H1 (cell line): ENCODE results near the gene PHKG2. TPM values are rescaled to one million over a fixed set of nuclear protein-coding genes. Genes with fewer than 3 reads are reported as not detected.

Source experiments
- CTCF ChIA-PET: fragments of 300-600 bp; sonication (Branson Sonifier 250); formaldehyde crosslinking; loops from one replicate; lab custom pipeline; 2021; ENCODE audit not compliant: partially characterized antibody; lab: Charles Lee
- POLR2A ChIA-PET: fragments of 300-600 bp; sonication (Branson Sonifier 250); formaldehyde crosslinking; loops from one replicate; lab custom pipeline; 2021; ENCODE audit warnings: inconsistent platforms; ENCODE audit not compliant: partially characterized antibody; lab: Charles Lee
- DNase-seq, 2 experiments: peaks; one replicate each; pipeline versions ENCODE4 v3.0.0 to v3.0.0-alpha.2; 2010 to 2022; ENCODE audit warnings: low spot score in 2 of 2, low read depth in 1 of 2, mixed read lengths in 1 of 2
- FAIRE-seq: peaks from 2 replicates; lab custom pipeline; 2011; peaks lifted over from hg19 to GRCh38; lab: Jason Lieb, UNC
- H2AFZ ChIP-seq: 2 replicates; pipeline ENCODE4 v1.8.1; 2012; ENCODE audit warnings: low read length, inconsistent platforms
- H2AK5ac ChIP-seq: 2 replicates; pipeline ENCODE4 v1.6.1; 2013; ENCODE audit warnings: low read depth, low read length
- H2BK120ac ChIP-seq: replicated peaks from 2 replicates; pipeline ENCODE3; 2013; ENCODE audit warnings: low read depth, low read length, inconsistent platforms
- H2BK12ac ChIP-seq: 2 replicates; pipeline ENCODE4 v1.6.1; 2013; ENCODE audit warnings: low read depth, low read length
- H2BK15ac ChIP-seq: 2 replicates; pipeline ENCODE4 v1.6.1; 2013; ENCODE audit warnings: low read length
- H2BK20ac ChIP-seq: 2 replicates; pipeline ENCODE4 v1.6.1; 2013; ENCODE audit warnings: low read length
- H2BK5ac ChIP-seq: 2 replicates; pipeline ENCODE4 v1.6.1; 2013; ENCODE audit warnings: low read depth, low read length
- H3K14ac ChIP-seq: 2 replicates; pipeline ENCODE4 v1.6.1; 2013; ENCODE audit warnings: inconsistent platforms; ENCODE audit not compliant: insufficient read length
- H3K18ac ChIP-seq: 2 replicates; pipeline ENCODE4 v1.6.1; 2013; ENCODE audit warnings: low read length; ENCODE audit errors: extremely low read depth
- H3K23ac ChIP-seq: 2 replicates; pipeline ENCODE4 v1.6.1; 2013; ENCODE audit warnings: inconsistent platforms; ENCODE audit not compliant: insufficient read length
- H3K23me2 ChIP-seq: 2 replicates; pipeline ENCODE4 v1.6.1; 2013; ENCODE audit warnings: low read depth, low read length
- H3K27ac ChIP-seq: 2 replicates; pipeline ENCODE4 v1.6.1; 2011; ENCODE audit warnings: low read depth, low read length, inconsistent platforms
- H3K27me3 ChIP-seq, 4 experiments: replicated peaks in 1 of 4; 1 replicate in 1 of 4; 2 replicates in 3 of 4; pipeline versions ENCODE4 v1.6.1 to v1.8.1; 2011 to 2013; ENCODE audit warnings: low read length in 3 of 4, mild to moderate bottlenecking in 3 of 4, inconsistent platforms in 2 of 4, mixed read lengths in 2 of 4, moderate library complexity in 1 of 4; ENCODE audit not compliant: control insufficient read depth in 3 of 4, insufficient read depth in 3 of 4; ENCODE audit errors: extremely low read depth in 1 of 4
- H3K36me3 ChIP-seq, 4 experiments: 2 replicates each; pipeline versions ENCODE4 v1.6.1 to v1.8.1; 2011 to 2013; ENCODE audit warnings: mild to moderate bottlenecking in 4 of 4, low read length in 3 of 4, moderate library complexity in 2 of 4, control low read depth in 1 of 4, inconsistent platforms in 1 of 4; ENCODE audit not compliant: insufficient read depth in 4 of 4, control insufficient read depth in 2 of 4
- H3K4ac ChIP-seq: replicated peaks from 2 replicates; pipeline ENCODE3; 2013; ENCODE audit warnings: low read length, low read depth, mixed read lengths, inconsistent platforms; ENCODE audit not compliant: insufficient read length
- H3K4me1 ChIP-seq, 4 experiments: replicated peaks in 1 of 4; 1 replicate in 1 of 4; 2 replicates in 3 of 4; pipeline versions ENCODE4 v1.6.1 to v1.8.1; 2011 to 2013; ENCODE audit warnings: low read length in 3 of 4, inconsistent platforms in 2 of 4, mixed read lengths in 1 of 4; ENCODE audit not compliant: insufficient read depth in 4 of 4, control insufficient read depth in 3 of 4
- H3K4me2 ChIP-seq, 2 experiments: 2 replicates each; pipeline versions ENCODE4 v1.6.1 to v1.8.1; 2011 to 2013; ENCODE audit warnings: low read depth in 2 of 2, low read length in 2 of 2, control low read depth in 1 of 2, inconsistent platforms in 1 of 2, mild to moderate bottlenecking in 1 of 2; ENCODE audit not compliant: insufficient read depth in 1 of 2
- H3K4me3 ChIP-seq, 4 experiments: fragments of 200-600, 300-600 bp in 1 of 4; sonication (generic), shearing (Covaris generic), sonication (Bioruptor Twin) in 1 of 4; 2 replicates each; pipeline versions ENCODE4 v1.5.1 to v1.8.1; 2011 to 2016; ENCODE audit warnings: low read length in 4 of 4, low read depth in 3 of 4, control low read depth in 2 of 4, inconsistent platforms in 2 of 4, mild to moderate bottlenecking in 2 of 4, mixed read lengths in 1 of 4, moderate library complexity in 1 of 4; ENCODE audit not compliant: insufficient read depth in 2 of 4; ENCODE audit errors: extremely low read depth in 1 of 4
- H3K56ac ChIP-seq: replicated peaks from 2 replicates; pipeline ENCODE3; 2013; ENCODE audit warnings: low read depth, mild to moderate bottlenecking, mixed read lengths, low read length, inconsistent platforms; ENCODE audit not compliant: insufficient read length
- H3K79me1 ChIP-seq: 2 replicates; pipeline ENCODE4 v1.6.1; 2013; ENCODE audit warnings: low read depth, low read length, control low read depth
- H3K79me2 ChIP-seq, 2 experiments: 2 replicates each; pipeline versions ENCODE4 v1.6.1 to v1.8.1; 2012 to 2013; ENCODE audit warnings: low read length in 2 of 2, mild to moderate bottlenecking in 2 of 2, inconsistent platforms in 1 of 2; ENCODE audit not compliant: insufficient read depth in 2 of 2, control insufficient read depth in 1 of 2
- H3K9ac ChIP-seq, 4 experiments: replicated peaks in 1 of 4; 1 replicate in 1 of 4; 2 replicates in 3 of 4; pipeline versions ENCODE4 v1.6.1 to v1.8.1; 2011 to 2013; ENCODE audit warnings: low read depth in 3 of 4, low read length in 3 of 4, control low read depth in 2 of 4, mild to moderate bottlenecking in 2 of 4, moderate library complexity in 2 of 4, inconsistent platforms in 1 of 4; ENCODE audit errors: extremely low read depth in 1 of 4
- H3K9me3 ChIP-seq, 2 experiments: 2 replicates each; pipeline versions ENCODE4 v1.6.1 to v1.8.1; 2012 to 2013; ENCODE audit warnings: mild to moderate bottlenecking in 2 of 2, moderate library complexity in 2 of 2, control low read depth in 1 of 2, inconsistent platforms in 1 of 2, low read depth in 1 of 2, low read length in 1 of 2, mixed read lengths in 1 of 2; ENCODE audit not compliant: insufficient read depth in 2 of 2
- H4K20me1 ChIP-seq, 2 experiments: replicated peaks in 1 of 2; 2 replicates each; pipeline versions ENCODE3 to v1.8.1; 2011 to 2013; ENCODE audit warnings: inconsistent platforms in 2 of 2, low read length in 2 of 2, mild to moderate bottlenecking in 1 of 2; ENCODE audit not compliant: insufficient read depth in 2 of 2, control insufficient read depth in 1 of 2
- H4K5ac ChIP-seq: 2 replicates; pipeline ENCODE4 v1.6.1; 2013; ENCODE audit warnings: low read length, low read depth, mixed read lengths, inconsistent platforms; ENCODE audit not compliant: insufficient read length
- H4K8ac ChIP-seq: 2 replicates; pipeline ENCODE4 v1.8.0; 2013; ENCODE audit warnings: mild to moderate bottlenecking, moderate library complexity, low read length, inconsistent platforms; ENCODE audit not compliant: insufficient read depth; ENCODE audit errors: extremely low read depth
- H4K91ac ChIP-seq: replicated peaks from 2 replicates; pipeline ENCODE3; 2013; ENCODE audit warnings: low read length, mixed read lengths, inconsistent platforms; ENCODE audit not compliant: insufficient read length
- CBX8 ChIP-seq: fragments of 300-800, 300-1000 bp; sonication (generic); IDR thresholded peaks from 2 replicates; pipeline ENCODE4 v1.7.1; 2016; ENCODE audit warnings: low read depth, low read length, borderline replicate concordance
- FOSL1 ChIP-seq: IDR thresholded peaks from 2 replicates; pipeline ENCODE4 v1.6.1; 2011; ENCODE audit warnings: mild to moderate bottlenecking, low read depth, low read length, moderate library complexity; ENCODE audit not compliant: insufficient read depth
- HDAC6 ChIP-seq: IDR thresholded peaks from one replicate; pipeline ENCODE4 v1.7.1; 2012; ENCODE audit warnings: low read depth, mild to moderate bottlenecking, inconsistent platforms, low read length, moderate library complexity
- KDM5A ChIP-seq: fragments of 200-600 bp; IDR thresholded peaks from 2 replicates; pipeline ENCODE4 v1.7.1; 2012; ENCODE audit warnings: mild to moderate bottlenecking, low read length, inconsistent platforms, mixed read lengths
- NANOG ChIP-seq: IDR thresholded peaks from 2 replicates; pipeline ENCODE4 v1.6.1; 2011; ENCODE audit warnings: low read length, low read depth, mild to moderate bottlenecking, inconsistent platforms; ENCODE audit not compliant: insufficient read depth, poor library complexity, severe bottlenecking
- RXRA ChIP-seq: IDR thresholded peaks from 2 replicates; pipeline ENCODE4 v1.6.1; 2011; ENCODE audit warnings: low read depth, mild to moderate bottlenecking, low read length, moderate library complexity; ENCODE audit not compliant: insufficient read depth
- WGBS, 2 experiments: shearing (Covaris generic) in 1 of 2; methylation state at CpG; one replicate each; pipeline versions ENCODE4 v1.1.6 to v1.1.7; 2013 to 2015; ENCODE audit warnings: low lambda C conversion rate in 2 of 2, mixed read lengths in 2 of 2, inconsistent platforms in 1 of 2, low coverage in 1 of 2, missing lambda C conversion rate in 1 of 2; ENCODE audit not compliant: insufficient replicate concordance in 2 of 2, insufficient coverage in 1 of 2, insufficient read length in 1 of 2; ENCODE audit errors: extremely low coverage in 1 of 2, missing lambda C conversion rate in 1 of 2; 5-methylcytosine and 5-hydroxymethylcytosine counted together
- polyA plus RNA-seq, 7 experiments: library from polyadenylated mRNA; depleted of rRNA in 3 of 7; stranded (reverse) in 5 of 7; unstranded in 2 of 7; fragments of >200 nt in 5 of 7; fragments of 200-250 nt in 2 of 7; gene quantifications; 1 replicate in 5 of 7; 2 replicates in 1 of 7; 4 replicates in 1 of 7; pipeline versions ENCODE4 v1.2.1 to v1.2.3, GENCODE V29; 2011 to 2013; ENCODE audit warnings: missing spikeins in 2 of 7, mixed read lengths in 2 of 7
- total RNA-seq: library from RNA; stranded (reverse); fragmentation: NEBNext Ultra II Directional; extraction: Animal tissue kit (Norgen Biotek cat#: 25700); gene quantifications from 2 replicates; pipeline ENCODE4 v1.2.1, GENCODE V29; 2021
- TF ChIP-seq, protein P1 (sequence below): IDR thresholded peaks from 2 replicates; pipeline ENCODE4 v1.6.1; 2011; ENCODE audit warnings: low read depth, mild to moderate bottlenecking, low read length; ENCODE audit not compliant: insufficient read depth
- TF ChIP-seq, protein P2 (sequence below): IDR thresholded peaks from 2 replicates; pipeline ENCODE4 v1.6.1; 2012; ENCODE audit warnings: inconsistent platforms

PHKG2 gene
- total and polyA plus RNA-seq, 2 of the 8 experiments (the other 6 are each of a cell fraction or from before 2014, with no cell fraction given), result 36.0 to 53.4 TPM

DNA sequence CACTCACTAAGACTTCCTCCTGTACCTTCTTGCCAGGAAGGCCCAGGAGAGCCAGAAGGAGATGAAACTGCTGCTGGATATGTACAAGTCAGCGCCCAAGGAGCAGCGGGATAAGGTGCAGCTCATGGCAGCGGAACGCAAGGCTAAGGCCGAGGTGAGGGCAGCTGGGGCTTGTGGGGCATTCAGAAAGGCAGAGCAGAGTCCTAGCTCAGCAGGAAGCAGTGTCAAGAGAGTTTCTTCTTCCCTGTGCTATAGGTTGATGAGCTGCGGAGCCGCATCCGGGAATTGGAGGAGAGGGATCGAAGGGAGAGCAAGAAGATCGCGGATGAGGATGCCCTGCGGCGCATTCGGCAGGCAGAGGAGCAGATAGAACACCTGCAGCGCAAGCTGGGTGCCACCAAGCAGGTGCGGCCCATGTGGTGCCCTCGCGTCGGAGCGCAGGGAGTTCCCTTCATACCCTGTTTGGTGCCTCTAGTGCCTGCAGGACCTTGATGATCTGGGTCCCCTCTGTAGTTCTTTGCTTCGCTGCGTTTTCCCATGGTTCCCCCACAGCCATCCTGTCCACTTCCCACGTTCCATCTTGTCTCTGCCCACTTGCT lies 20.5 kb downstream of the PHKG2 start:
- no peak for FAIRE-seq
- no peak overlapping the region for H3K4me3 ChIP-seq
- no peaks in the 10 kb centered on the region for H3K9me3 ChIP-seq
- peaks cover 11 to 26% of the 10 kb centered on the region in 2 experiments for H4K20me1 ChIP-seq
- H3K14ac ChIP-seq, result no peak overlapping the region
- H3K56ac ChIP-seq, result no peak overlapping the region
- no peaks in the 10 kb centered on the region for H3K4me1 ChIP-seq
- H2BK20ac ChIP-seq, result no peak overlapping the region
- ChIA-PET POLR2A (interaction anchor here (0.8 to 6.6 kb wide), 13 partner anchors 9 to 57 kb away, joined by 3 to 42 read pairs (median 4); partner anchors contain the start of genes CFAP119 and PHKG2), CTCF (interaction anchor here (0.6 kb wide), 1 partner anchor 138 kb away, joined by 3 read pairs; no protein-coding TSS in a partner anchor)
- no peak overlapping the region for H3K9ac ChIP-seq
- WGBS, 2 experiments, result 95% methylated on average over 23 of the region's 23 CpGs; no CpG with 5 or more reads in 1 of the 2 experiments
- H3K27ac ChIP-seq, result no peak overlapping the region
- H3K27me3 ChIP-seq, result no peaks in the 10 kb centered on the region
- no peak overlapping the region; the same call in 1 of the 2 replicates for H4K8ac ChIP-seq
- peaks cover 0 to 6% of the 10 kb centered on the region in 2 experiments; a peak in 2 of 4 replicates for H3K79me2 ChIP-seq
- no peak overlapping the region for H2BK120ac ChIP-seq
- H3K23ac ChIP-seq, result no peak overlapping the region
- no peak overlapping the region for H3K4me2 ChIP-seq
- H2AK5ac ChIP-seq, result no peak overlapping the region
- DNase-seq, result no peak
- peaks cover 55 to 94% (median 85%) of the 10 kb centered on the region in 4 experiments for H3K36me3 ChIP-seq
- no peak overlapping the region for H3K18ac ChIP-seq
- H3K4ac ChIP-seq, result no peak overlapping the region
- H3K79me1 ChIP-seq, result no peaks in the 10 kb centered on the region; the same call in 1 of the 2 replicates
- H2BK15ac ChIP-seq, result no peak overlapping the region
- no peak overlapping the region for H2AFZ ChIP-seq
- no peak overlapping the region; the same call in 1 of the 2 replicates for H2BK5ac ChIP-seq
- H3K23me2 ChIP-seq, result no peaks in the 10 kb centered on the region
- no peak overlapping the region for H4K91ac ChIP-seq
- H2BK12ac ChIP-seq, result no peak overlapping the region
- no peak overlapping the region for H4K5ac ChIP-seq
- TF ChIP-seq, protein P1, sequence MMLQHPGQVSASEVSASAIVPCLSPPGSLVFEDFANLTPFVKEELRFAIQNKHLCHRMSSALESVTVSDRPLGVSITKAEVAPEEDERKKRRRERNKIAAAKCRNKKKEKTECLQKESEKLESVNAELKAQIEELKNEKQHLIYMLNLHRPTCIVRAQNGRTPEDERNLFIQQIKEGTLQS, result no peak
- no peak for TF ChIP-seq RXRA
- TF ChIP-seq, protein P2, sequence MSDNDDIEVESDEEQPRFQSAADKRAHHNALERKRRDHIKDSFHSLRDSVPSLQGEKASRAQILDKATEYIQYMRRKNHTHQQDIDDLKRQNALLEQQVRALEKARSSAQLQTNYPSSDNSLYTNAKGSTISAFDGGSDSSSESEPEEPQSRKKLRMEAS, result no peak
- TF ChIP-seq HDAC6, result no peak
- no peak for TF ChIP-seq FOSL1
- TF ChIP-seq NANOG, result no peak
- TF ChIP-seq KDM5A, result no peak
- TF ChIP-seq CBX8, result no peak
